WTC11 (cell line): ENCODE measurements around the gene GAL3ST2. TPM values are rescaled to one million over a fixed set of nuclear protein-coding genes. Genes with fewer than 3 reads are reported as not detected.

Experiments used
- ATAC-seq: fragments of 200-7000 bp; cut with Tn5 transposase; 2 replicates; pipeline ENCODE4 v1.10.0; 2021; ENCODE audit warnings: mild to moderate bottlenecking, moderate library complexity
- CTCF ChIA-PET: fragments of 300-600 bp; sonication (Branson Sonifier 250); formaldehyde crosslinking; loops from one replicate; lab custom pipeline; 2021; ENCODE audit warnings: antibody characterized with exemption; lab: Charles Lee
- POLR2A ChIA-PET: fragments of 350-600 bp; sonication (Branson Sonifier 250); formaldehyde crosslinking; loops from one replicate; lab custom pipeline; 2021; ENCODE audit warnings: antibody characterized with exemption; lab: Charles Lee
- DNase-seq: peaks from one replicate; pipeline ENCODE4 v3.0.0; 2021; ENCODE audit warnings: low spot score
- H3K27ac Mint-ChIP-seq: 2 replicates; pipeline ENCODE4 v1.8.0; 2021; ENCODE audit warnings: mixed read lengths
- H3K27me3 Mint-ChIP-seq: 2 replicates; pipeline ENCODE4 v1.8.0; 2021; ENCODE audit warnings: low read depth, mild to moderate bottlenecking, moderate library complexity, mixed read lengths
- H3K36me3 Mint-ChIP-seq: 2 replicates; pipeline ENCODE4 v1.8.0; 2021; ENCODE audit warnings: mixed read lengths
- H3K4me1 Mint-ChIP-seq: 2 replicates; pipeline ENCODE4 v1.8.0; 2022; ENCODE audit warnings: mixed read lengths
- H3K4me3 Mint-ChIP-seq: 2 replicates; pipeline ENCODE4 v1.8.0; 2021; ENCODE audit warnings: mild to moderate bottlenecking, moderate library complexity, mixed read lengths
- H3K9me3 Mint-ChIP-seq: 2 replicates; pipeline ENCODE4 v1.8.0; 2021; ENCODE audit warnings: mixed read lengths
- FOXJ3 ChIP-seq: sonication (generic); formaldehyde crosslinking; IDR thresholded peaks from 2 replicates; pipeline ENCODE4 v1.9.0; 2021; ENCODE audit warnings: missing genetic modification reagents, mild to moderate bottlenecking, borderline replicate concordance
- FOXP1 ChIP-seq: sonication (generic); formaldehyde crosslinking; IDR thresholded peaks from 2 replicates; pipeline ENCODE4 v1.8.0; 2022; ENCODE audit warnings: missing genetic modification reagents, mild to moderate bottlenecking, moderate library complexity, borderline replicate concordance
- MYBL2 ChIP-seq: sonication (generic); formaldehyde crosslinking; IDR thresholded peaks from 2 replicates; pipeline ENCODE4 v1.8.1; 2023; ENCODE audit warnings: mild to moderate bottlenecking, moderate library complexity, missing genetic modification reagents
- RELA ChIP-seq: sonication (generic); formaldehyde crosslinking; IDR thresholded peaks from 2 replicates; pipeline ENCODE4 v1.8.1; 2022; ENCODE audit warnings: missing genetic modification reagents, mild to moderate bottlenecking, borderline replicate concordance
- ZNF219 ChIP-seq: sonication (generic); formaldehyde crosslinking; IDR thresholded peaks from 2 replicates; pipeline ENCODE4 v1.8.0; 2023; ENCODE audit warnings: missing genetic modification reagents, mild to moderate bottlenecking, borderline replicate concordance
- ZNF416 ChIP-seq: fragments of 250-450 bp; sonication (Bioruptor Pico); IDR thresholded peaks from 2 replicates; pipeline ENCODE4 v1.9.0; 2021; ENCODE audit warnings: mild to moderate bottlenecking, inconsistent platforms
- ZNF671 ChIP-seq: fragments of 250-450 bp; sonication (Bioruptor Pico); IDR thresholded peaks from 2 replicates; pipeline ENCODE4 v1.8.0; 2021; ENCODE audit warnings: mild to moderate bottlenecking
- total RNA-seq: library from RNA; stranded (reverse); gene quantifications from 3 replicates; pipeline ENCODE4 v1.2.3, GENCODE V29; 2021
- TF ChIP-seq, protein P1 (sequence below): sonication (generic); formaldehyde crosslinking; IDR thresholded peaks from 2 replicates; pipeline ENCODE4 v1.8.0; 2022; ENCODE audit warnings: missing genetic modification reagents
- TF ChIP-seq, protein P2 (sequence below): sonication (generic); formaldehyde crosslinking; IDR thresholded peaks from 2 replicates; pipeline ENCODE4 v1.8.0; 2023; ENCODE audit warnings: missing genetic modification reagents, mild to moderate bottlenecking, borderline replicate concordance
- TF ChIP-seq, protein P3 (sequence below): sonication (generic); formaldehyde crosslinking; IDR thresholded peaks from 2 replicates; pipeline ENCODE4 v1.8.1; 2023; ENCODE audit warnings: mild to moderate bottlenecking, missing genetic modification reagents
- TF ChIP-seq, protein P4 (sequence below): sonication (generic); formaldehyde crosslinking; IDR thresholded peaks from 2 replicates; pipeline ENCODE4 v1.8.0; 2022; ENCODE audit warnings: mild to moderate bottlenecking, missing genetic modification reagents
- TF ChIP-seq, protein P5 (sequence below): sonication (generic); formaldehyde crosslinking; conservative IDR thresholded peaks from 2 replicates; pipeline ENCODE4 v1.8.1; 2022; ENCODE audit warnings: mild to moderate bottlenecking, missing genetic modification reagents
- TF ChIP-seq, protein P6 (sequence below): sonication (generic); formaldehyde crosslinking; IDR thresholded peaks from 2 replicates; pipeline ENCODE4 v1.8.1; 2023; ENCODE audit warnings: mild to moderate bottlenecking, missing genetic modification reagents, moderate library complexity
- TF ChIP-seq, protein P7 (sequence below): sonication (generic); formaldehyde crosslinking; IDR thresholded peaks from 2 replicates; pipeline ENCODE4 v1.8.1; 2023; ENCODE audit warnings: mild to moderate bottlenecking, missing genetic modification reagents, moderate library complexity
- TF ChIP-seq, protein P8 (sequence below): sonication (generic); formaldehyde crosslinking; IDR thresholded peaks from 2 replicates; pipeline ENCODE4 v1.8.0; 2022; ENCODE audit warnings: mild to moderate bottlenecking, missing genetic modification reagents
- TF ChIP-seq, protein P9 (sequence below): sonication (generic); formaldehyde crosslinking; IDR thresholded peaks from 2 replicates; pipeline ENCODE4 v1.8.1; 2022; ENCODE audit warnings: mild to moderate bottlenecking, moderate library complexity, missing genetic modification reagents
- TF ChIP-seq, protein P10 (sequence below): sonication (generic); formaldehyde crosslinking; IDR thresholded peaks from 2 replicates; pipeline ENCODE4 v1.8.1; 2022; ENCODE audit warnings: mild to moderate bottlenecking, missing genetic modification reagents, moderate library complexity, borderline replicate concordance

Gene GAL3ST2
- total RNA-seq, 1 experiment from 2014 or later = 0.98 TPM

DNA sequence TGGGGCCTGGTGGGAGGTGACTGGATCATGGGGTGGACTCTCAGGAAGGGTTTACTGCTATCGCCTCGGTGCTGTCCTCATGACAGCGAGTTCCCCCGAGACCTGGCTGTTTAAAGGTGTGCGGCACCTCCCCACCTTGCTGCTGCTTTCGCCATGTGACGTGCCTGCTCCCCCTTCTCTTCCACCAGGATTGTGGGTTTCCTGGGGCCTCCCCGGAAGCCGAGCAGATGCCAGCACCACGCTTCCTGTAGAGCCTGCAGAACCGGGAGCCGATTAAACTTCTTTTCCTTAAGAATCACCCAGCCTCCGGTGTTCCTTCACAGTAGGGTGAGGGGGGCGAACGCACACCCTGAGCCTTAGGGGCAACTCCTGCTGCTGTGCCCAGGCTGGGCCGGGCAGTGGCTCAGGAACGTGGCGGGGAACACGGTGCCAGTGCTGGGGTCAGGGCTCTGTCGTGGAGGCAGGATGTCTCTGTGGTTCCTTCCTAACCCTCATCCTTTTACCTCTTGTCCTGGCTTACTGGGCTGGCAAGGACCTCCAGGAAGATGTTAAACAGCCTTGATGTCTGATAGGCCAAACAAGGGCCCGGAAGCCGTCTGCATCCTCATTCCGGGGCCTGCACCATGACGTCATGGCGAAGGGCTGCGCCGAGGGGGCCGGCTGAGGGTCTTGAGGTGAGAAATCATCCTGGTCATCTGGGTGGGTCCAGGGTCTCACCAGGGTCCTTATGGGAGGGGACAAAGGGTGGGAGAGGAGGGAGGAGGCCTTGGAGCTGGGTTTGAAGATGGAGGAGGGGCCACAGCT is 45.0 kb downstream of the GAL3ST2 start:
- no peak; the same call in 1 of the 2 replicates for ATAC-seq
- no peak for DNase-seq
- Mint-ChIP-seq H3K27me3 (peaks cover 11% of the 10 kb centered on the region), H3K9me3 (peaks cover 23% of the 10 kb centered on the region), H3K36me3 (peaks cover 4% of the 10 kb centered on the region; the same call in 1 of the 2 replicates), H3K4me3 (no peak overlapping the region), H3K27ac (peak overlapping the region; percentile 72; the same call in 1 of the 2 replicates), H3K4me1 (peaks cover 7% of the 10 kb centered on the region; the same call in 1 of the 2 replicates)
- ChIA-PET CTCF (no interaction called here), POLR2A (no interaction called here)
- TF ChIP-seq, protein P1, sequence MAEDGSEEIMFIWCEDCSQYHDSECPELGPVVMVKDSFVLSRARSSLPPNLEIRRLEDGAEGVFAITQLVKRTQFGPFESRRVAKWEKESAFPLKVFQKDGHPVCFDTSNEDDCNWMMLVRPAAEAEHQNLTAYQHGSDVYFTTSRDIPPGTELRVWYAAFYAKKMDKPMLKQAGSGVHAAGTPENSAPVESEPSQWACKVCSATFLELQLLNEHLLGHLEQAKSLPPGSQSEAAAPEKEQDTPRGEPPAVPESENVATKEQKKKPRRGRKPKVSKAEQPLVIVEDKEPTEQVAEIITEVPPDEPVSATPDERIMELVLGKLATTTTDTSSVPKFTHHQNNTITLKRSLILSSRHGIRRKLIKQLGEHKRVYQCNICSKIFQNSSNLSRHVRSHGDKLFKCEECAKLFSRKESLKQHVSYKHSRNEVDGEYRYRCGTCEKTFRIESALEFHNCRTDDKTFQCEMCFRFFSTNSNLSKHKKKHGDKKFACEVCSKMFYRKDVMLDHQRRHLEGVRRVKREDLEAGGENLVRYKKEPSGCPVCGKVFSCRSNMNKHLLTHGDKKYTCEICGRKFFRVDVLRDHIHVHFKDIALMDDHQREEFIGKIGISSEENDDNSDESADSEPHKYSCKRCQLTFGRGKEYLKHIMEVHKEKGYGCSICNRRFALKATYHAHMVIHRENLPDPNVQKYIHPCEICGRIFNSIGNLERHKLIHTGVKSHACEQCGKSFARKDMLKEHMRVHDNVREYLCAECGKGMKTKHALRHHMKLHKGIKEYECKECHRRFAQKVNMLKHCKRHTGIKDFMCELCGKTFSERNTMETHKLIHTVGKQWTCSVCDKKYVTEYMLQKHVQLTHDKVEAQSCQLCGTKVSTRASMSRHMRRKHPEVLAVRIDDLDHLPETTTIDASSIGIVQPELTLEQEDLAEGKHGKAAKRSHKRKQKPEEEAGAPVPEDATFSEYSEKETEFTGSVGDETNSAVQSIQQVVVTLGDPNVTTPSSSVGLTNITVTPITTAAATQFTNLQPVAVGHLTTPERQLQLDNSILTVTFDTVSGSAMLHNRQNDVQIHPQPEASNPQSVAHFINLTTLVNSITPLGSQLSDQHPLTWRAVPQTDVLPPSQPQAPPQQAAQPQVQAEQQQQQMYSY = peak; percentile 80
- TF ChIP-seq, protein P2, sequence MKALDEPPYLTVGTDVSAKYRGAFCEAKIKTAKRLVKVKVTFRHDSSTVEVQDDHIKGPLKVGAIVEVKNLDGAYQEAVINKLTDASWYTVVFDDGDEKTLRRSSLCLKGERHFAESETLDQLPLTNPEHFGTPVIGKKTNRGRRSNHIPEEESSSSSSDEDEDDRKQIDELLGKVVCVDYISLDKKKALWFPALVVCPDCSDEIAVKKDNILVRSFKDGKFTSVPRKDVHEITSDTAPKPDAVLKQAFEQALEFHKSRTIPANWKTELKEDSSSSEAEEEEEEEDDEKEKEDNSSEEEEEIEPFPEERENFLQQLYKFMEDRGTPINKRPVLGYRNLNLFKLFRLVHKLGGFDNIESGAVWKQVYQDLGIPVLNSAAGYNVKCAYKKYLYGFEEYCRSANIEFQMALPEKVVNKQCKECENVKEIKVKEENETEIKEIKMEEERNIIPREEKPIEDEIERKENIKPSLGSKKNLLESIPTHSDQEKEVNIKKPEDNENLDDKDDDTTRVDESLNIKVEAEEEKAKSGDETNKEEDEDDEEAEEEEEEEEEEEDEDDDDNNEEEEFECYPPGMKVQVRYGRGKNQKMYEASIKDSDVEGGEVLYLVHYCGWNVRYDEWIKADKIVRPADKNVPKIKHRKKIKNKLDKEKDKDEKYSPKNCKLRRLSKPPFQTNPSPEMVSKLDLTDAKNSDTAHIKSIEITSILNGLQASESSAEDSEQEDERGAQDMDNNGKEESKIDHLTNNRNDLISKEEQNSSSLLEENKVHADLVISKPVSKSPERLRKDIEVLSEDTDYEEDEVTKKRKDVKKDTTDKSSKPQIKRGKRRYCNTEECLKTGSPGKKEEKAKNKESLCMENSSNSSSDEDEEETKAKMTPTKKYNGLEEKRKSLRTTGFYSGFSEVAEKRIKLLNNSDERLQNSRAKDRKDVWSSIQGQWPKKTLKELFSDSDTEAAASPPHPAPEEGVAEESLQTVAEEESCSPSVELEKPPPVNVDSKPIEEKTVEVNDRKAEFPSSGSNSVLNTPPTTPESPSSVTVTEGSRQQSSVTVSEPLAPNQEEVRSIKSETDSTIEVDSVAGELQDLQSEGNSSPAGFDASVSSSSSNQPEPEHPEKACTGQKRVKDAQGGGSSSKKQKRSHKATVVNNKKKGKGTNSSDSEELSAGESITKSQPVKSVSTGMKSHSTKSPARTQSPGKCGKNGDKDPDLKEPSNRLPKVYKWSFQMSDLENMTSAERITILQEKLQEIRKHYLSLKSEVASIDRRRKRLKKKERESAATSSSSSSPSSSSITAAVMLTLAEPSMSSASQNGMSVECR = no peak

DNA sequence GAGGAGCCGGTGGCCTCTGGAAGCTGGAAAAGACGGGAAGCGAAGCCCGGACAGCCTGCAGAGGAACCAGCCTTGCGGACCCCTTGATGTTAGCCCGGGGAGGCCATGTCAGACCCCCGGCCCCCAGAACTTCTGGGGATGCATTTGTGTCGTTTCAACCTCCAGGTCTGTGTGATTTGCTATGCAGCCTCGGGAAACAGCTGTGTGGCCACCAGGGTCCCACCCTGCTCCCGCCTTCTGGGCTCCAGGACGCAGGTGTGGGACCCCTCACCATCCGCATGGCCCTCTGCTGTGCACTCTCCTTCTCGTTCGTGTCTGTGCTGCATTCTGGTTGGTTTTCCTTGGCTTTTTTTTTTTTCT is 45.6 kb downstream of the GAL3ST2 start:
- Mint-ChIP-seq H3K9me3 (peaks cover 29% of the 10 kb centered on the region), H3K27me3 (peaks cover 15% of the 10 kb centered on the region), H3K4me3 (no peak overlapping the region), H3K27ac (no peak overlapping the region), H3K4me1 (peaks cover 7% of the 10 kb centered on the region; the same call in 1 of the 2 replicates), H3K36me3 (peaks cover 10% of the 10 kb centered on the region)
- DNase-seq (no peak), ATAC-seq (no peak)
- ChIA-PET CTCF (no interaction called here), POLR2A (no interaction called here)
- TF ChIP-seq RELA = no peak
- TF ChIP-seq, protein P3, sequence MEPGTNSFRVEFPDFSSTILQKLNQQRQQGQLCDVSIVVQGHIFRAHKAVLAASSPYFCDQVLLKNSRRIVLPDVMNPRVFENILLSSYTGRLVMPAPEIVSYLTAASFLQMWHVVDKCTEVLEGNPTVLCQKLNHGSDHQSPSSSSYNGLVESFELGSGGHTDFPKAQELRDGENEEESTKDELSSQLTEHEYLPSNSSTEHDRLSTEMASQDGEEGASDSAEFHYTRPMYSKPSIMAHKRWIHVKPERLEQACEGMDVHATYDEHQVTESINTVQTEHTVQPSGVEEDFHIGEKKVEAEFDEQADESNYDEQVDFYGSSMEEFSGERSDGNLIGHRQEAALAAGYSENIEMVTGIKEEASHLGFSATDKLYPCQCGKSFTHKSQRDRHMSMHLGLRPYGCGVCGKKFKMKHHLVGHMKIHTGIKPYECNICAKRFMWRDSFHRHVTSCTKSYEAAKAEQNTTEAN (CRISPR knock-in tag) = no peak
- TF ChIP-seq, protein P4, sequence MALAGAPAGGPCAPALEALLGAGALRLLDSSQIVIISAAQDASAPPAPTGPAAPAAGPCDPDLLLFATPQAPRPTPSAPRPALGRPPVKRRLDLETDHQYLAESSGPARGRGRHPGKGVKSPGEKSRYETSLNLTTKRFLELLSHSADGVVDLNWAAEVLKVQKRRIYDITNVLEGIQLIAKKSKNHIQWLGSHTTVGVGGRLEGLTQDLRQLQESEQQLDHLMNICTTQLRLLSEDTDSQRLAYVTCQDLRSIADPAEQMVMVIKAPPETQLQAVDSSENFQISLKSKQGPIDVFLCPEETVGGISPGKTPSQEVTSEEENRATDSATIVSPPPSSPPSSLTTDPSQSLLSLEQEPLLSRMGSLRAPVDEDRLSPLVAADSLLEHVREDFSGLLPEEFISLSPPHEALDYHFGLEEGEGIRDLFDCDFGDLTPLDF (CRISPR knock-in tag) = no peak
- no peak for TF ChIP-seq ZNF416
- TF ChIP-seq ZNF671 (CRISPR knock-in tag) = no peak
- no peak for TF ChIP-seq ZNF219
- TF ChIP-seq, protein P5, sequence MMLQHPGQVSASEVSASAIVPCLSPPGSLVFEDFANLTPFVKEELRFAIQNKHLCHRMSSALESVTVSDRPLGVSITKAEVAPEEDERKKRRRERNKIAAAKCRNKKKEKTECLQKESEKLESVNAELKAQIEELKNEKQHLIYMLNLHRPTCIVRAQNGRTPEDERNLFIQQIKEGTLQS (CRISPR knock-in tag) = no peak
- TF ChIP-seq FOXJ3 = no peak
- TF ChIP-seq, protein P6, sequence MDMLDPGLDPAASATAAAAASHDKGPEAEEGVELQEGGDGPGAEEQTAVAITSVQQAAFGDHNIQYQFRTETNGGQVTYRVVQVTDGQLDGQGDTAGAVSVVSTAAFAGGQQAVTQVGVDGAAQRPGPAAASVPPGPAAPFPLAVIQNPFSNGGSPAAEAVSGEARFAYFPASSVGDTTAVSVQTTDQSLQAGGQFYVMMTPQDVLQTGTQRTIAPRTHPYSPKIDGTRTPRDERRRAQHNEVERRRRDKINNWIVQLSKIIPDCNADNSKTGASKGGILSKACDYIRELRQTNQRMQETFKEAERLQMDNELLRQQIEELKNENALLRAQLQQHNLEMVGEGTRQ (CRISPR knock-in tag) = no peak
- TF ChIP-seq, protein P7, sequence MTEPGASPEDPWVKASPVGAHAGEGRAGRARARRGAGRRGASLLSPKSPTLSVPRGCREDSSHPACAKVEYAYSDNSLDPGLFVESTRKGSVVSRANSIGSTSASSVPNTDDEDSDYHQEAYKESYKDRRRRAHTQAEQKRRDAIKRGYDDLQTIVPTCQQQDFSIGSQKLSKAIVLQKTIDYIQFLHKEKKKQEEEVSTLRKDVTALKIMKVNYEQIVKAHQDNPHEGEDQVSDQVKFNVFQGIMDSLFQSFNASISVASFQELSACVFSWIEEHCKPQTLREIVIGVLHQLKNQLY (CRISPR knock-in tag) = no peak
- TF ChIP-seq, protein P8, sequence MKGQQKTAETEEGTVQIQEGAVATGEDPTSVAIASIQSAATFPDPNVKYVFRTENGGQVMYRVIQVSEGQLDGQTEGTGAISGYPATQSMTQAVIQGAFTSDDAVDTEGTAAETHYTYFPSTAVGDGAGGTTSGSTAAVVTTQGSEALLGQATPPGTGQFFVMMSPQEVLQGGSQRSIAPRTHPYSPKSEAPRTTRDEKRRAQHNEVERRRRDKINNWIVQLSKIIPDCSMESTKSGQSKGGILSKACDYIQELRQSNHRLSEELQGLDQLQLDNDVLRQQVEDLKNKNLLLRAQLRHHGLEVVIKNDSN (CRISPR knock-in tag) = no peak
- TF ChIP-seq, protein P9, sequence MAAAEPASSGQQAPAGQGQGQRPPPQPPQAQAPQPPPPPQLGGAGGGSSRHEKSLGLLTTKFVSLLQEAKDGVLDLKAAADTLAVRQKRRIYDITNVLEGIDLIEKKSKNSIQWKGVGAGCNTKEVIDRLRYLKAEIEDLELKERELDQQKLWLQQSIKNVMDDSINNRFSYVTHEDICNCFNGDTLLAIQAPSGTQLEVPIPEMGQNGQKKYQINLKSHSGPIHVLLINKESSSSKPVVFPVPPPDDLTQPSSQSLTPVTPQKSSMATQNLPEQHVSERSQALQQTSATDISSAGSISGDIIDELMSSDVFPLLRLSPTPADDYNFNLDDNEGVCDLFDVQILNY (CRISPR knock-in tag) = no peak
- no peak for TF ChIP-seq FOXP1 (CRISPR knock-in tag)
- TF ChIP-seq, protein P10, sequence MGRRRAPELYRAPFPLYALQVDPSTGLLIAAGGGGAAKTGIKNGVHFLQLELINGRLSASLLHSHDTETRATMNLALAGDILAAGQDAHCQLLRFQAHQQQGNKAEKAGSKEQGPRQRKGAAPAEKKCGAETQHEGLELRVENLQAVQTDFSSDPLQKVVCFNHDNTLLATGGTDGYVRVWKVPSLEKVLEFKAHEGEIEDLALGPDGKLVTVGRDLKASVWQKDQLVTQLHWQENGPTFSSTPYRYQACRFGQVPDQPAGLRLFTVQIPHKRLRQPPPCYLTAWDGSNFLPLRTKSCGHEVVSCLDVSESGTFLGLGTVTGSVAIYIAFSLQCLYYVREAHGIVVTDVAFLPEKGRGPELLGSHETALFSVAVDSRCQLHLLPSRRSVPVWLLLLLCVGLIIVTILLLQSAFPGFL (CRISPR knock-in tag) = no peak
- no peak for TF ChIP-seq MYBL2 (CRISPR knock-in tag)
